A549 (cell line): ENCODE measurements around the gene TRIM8.

Experiments used
- BHLHE40 ChIP-seq: IDR thresholded peaks from 2 replicates; pipeline ENCODE4 v1.6.1; 2012; ENCODE audit warnings: low read depth, low read length, inconsistent platforms
- CBX8 ChIP-seq: fragments of 200-600 bp; sonication (generic); IDR thresholded peaks from 2 replicates; pipeline ENCODE4 v1.6.1; 2016
- CTCF ChIP-seq: fragments of >200 bp; sonication (Bioruptor Twin); formaldehyde crosslinking; IDR thresholded peaks from 3 replicates; pipeline ENCODE4 v1.5.1; 2016
- EP300 ChIP-seq, 2 experiments: fragments of >200 bp; sonication (Bioruptor Twin); formaldehyde crosslinking; IDR thresholded peaks; 2 replicates in 1 of 2; 3 replicates in 1 of 2; pipeline ENCODE4 v1.6.1; 2016 to 2017
- MAFK ChIP-seq: fragments of 450-650 bp; IDR thresholded peaks from 2 replicates; pipeline ENCODE4 v1.6.1; 2014; ENCODE audit not compliant: partially characterized antibody
- POLR2A ChIP-seq: IDR thresholded peaks from 2 replicates; pipeline ENCODE4 v1.6.1; 2012; ENCODE audit warnings: mild to moderate bottlenecking, low read length
- REST ChIP-seq: fragments of 200-600 bp; sonication (generic); IDR thresholded peaks from 2 replicates; pipeline ENCODE4 v1.6.1; 2016; ENCODE audit warnings: antibody characterized with exemption, mild to moderate bottlenecking, moderate library complexity
- SMC3 ChIP-seq: fragments of >200 bp; sonication (Bioruptor Twin); formaldehyde crosslinking; IDR thresholded peaks from 3 replicates; pipeline ENCODE4 v1.6.1; 2018; ENCODE audit warnings: inconsistent platforms
- SREBF2 ChIP-seq: fragments of 450-650 bp; IDR thresholded peaks from 2 replicates; pipeline ENCODE4 v1.6.1; 2014; ENCODE audit warnings: mild to moderate bottlenecking, moderate library complexity
- TP53 ChIP-seq: fragments of 250-450 bp; sonication (Bioruptor Pico); IDR thresholded peaks from 2 replicates; pipeline ENCODE4 v1.5.0; 2021; ENCODE audit warnings: mild to moderate bottlenecking, moderate library complexity
- TF ChIP-seq, protein P1 (sequence below): IDR thresholded peaks from 2 replicates; pipeline ENCODE4 v1.6.1; 2012; ENCODE audit warnings: low read depth, borderline replicate concordance

DNA sequence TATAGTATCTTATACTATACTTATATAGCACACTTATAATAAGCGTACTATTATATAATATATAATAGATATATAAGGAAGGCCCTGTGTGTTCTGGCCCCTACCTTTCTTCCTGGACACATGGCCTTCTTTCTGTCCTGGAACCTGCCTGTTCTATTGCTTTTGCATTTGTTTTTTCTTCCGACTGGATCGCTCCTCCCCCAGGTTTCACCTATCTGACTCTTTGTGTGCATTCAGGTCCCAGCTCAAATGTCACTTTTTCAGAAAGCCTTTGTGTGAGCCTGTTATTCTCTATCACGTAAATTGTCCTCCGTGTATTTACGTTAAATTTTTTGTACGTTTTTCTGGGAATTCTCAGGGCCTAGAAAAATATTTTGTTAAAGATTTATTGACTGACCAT, 2.9 kb upstream of the TRIM8 start:
- TF ChIP-seq CTCF (no peak), TP53 (no peak), MAFK (no peak), SMC3 (no peak), BHLHE40 (no peak), REST (no peak), POLR2A (no peak), EP300 (IDR thresholded peaks at IDR 0.05) (no peak), SREBF2 (no peak), CBX8 (no peak)
- TF ChIP-seq, protein P1, sequence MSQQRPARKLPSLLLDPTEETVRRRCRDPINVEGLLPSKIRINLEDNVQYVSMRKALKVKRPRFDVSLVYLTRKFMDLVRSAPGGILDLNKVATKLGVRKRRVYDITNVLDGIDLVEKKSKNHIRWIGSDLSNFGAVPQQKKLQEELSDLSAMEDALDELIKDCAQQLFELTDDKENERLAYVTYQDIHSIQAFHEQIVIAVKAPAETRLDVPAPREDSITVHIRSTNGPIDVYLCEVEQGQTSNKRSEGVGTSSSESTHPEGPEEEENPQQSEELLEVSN = no peak
